Measurements from ENCODE around the gene TLDC2.

The TLDC2 gene

DNA sequence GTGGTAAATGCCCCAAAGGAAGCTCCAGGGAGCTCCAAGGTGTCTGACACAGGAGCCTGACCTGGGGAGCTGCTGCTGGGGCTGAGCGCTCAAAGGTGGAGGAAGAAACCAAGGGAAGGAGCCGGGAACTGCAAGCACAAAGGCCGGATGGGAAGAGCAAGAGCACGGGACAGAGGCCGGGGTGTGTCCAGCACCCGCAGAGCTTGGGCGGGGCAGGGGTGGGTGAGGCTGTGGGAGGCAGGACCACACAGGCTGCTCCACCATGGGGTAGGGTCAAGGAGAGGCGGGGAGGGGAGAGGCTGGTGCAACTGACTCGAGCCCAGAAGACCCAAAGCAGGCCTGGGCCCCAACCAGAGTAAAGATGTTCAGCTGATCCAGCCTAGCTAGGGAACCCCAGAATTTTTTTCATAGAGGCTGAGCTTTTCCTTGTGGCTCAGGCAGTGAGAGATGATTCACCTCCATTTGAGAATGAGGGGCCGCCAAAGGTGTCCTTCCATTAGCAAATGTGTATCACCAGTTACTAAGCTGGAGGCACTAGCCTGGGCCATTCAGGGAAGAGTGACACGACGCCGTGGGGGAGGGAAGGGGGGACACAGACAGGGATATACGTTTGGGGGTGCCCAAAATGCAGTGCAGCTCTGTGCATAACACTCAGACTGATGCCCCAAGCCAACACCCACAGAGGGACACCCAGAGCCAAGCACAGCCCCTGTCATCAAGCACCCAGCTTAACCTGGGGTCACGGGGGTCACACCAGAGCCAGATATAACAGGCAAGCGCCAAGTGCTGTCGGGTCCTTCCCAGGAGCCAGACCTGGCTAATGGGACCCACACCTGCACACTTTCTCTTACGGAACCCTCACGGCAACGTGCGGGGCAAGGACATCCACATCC lies 21.3 kb upstream of the TLDC2 start:
- no peak overlapping the region for H3K4me3 ChIP-seq
- DNase-seq, result no peak
- H3K36me3 ChIP-seq, result no peaks in the 10 kb centered on the region
- no peaks in the 10 kb centered on the region for H3K9me3 ChIP-seq
- TF ChIP-seq, protein P1, sequence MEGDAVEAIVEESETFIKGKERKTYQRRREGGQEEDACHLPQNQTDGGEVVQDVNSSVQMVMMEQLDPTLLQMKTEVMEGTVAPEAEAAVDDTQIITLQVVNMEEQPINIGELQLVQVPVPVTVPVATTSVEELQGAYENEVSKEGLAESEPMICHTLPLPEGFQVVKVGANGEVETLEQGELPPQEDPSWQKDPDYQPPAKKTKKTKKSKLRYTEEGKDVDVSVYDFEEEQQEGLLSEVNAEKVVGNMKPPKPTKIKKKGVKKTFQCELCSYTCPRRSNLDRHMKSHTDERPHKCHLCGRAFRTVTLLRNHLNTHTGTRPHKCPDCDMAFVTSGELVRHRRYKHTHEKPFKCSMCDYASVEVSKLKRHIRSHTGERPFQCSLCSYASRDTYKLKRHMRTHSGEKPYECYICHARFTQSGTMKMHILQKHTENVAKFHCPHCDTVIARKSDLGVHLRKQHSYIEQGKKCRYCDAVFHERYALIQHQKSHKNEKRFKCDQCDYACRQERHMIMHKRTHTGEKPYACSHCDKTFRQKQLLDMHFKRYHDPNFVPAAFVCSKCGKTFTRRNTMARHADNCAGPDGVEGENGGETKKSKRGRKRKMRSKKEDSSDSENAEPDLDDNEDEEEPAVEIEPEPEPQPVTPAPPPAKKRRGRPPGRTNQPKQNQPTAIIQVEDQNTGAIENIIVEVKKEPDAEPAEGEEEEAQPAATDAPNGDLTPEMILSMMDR (IDR thresholded peaks at IDR 0.05), result no peak
- intact Hi-C loops (cut with DNase I; ENCODE audit: low total_unique reads), result no loop called here
- H3K27me3 ChIP-seq, result no peaks in the 10 kb centered on the region
- peaks cover 4 to 87% (median 70%) of the 10 kb centered on the region in 4 donors for H3K4me1 ChIP-seq
- peak overlapping the region; percentile 89 to 96 for H3K27ac ChIP-seq

DNA sequence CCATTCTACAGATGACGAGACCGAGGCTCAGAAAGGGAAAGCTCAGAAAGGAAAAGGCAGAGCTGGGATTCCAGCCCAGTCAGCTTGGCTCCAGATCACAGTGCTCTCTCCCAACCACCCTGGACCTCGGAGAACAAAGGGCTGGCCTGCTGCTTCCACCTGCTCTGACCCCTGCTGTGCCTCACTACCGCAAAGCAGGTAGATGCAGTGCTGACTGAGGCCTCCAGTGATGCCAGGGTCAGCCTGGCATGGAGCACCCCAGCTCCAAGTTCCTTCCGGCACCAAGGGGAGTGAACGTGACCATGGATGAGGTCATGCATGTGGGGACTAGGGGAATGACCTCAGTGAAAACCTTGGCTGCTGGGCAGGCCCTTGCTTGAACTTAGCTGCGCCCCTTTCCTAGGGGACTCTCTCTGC lies 20.7 kb upstream of the TLDC2 start:
- H3K27ac ChIP-seq, result peak overlapping the region; percentile 89 to 96
- H3K27me3 ChIP-seq, result no peaks in the 10 kb centered on the region
- intact Hi-C loops (cut with DNase I; ENCODE audit: low total_unique reads), result no loop called here
- H3K36me3 ChIP-seq, result no peaks in the 10 kb centered on the region
- TF ChIP-seq, protein P1 (IDR thresholded peaks at IDR 0.05), result no peak
- peaks cover 4 to 87% (median 70%) of the 10 kb centered on the region in 4 donors for H3K4me1 ChIP-seq
- H3K4me3 ChIP-seq, result no peak overlapping the region
- H3K9me3 ChIP-seq, result no peaks in the 10 kb centered on the region
- no peak for DNase-seq

DNA sequence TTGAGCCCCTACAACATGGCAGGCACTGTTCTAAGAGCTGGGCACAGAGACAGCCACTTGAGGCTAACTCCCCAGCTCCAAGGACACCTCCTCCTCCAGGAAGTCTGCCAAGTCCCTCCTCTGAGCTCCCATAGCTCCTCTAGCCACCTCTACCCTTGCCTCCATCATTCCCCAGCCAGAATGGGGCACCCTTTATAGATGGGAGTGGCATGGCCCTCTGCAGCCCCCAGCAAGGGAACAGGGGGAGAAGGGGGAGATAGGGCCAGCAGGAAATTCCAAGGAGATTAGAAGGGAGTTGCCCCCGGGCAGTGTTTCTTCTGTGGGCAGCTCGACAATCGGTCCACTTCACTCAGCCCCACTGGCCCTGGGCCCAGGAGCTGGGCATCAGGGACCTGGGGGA lies 19.7 kb upstream of the TLDC2 start:
- intact Hi-C loops (cut with DNase I; ENCODE audit: low total_unique reads), result no loop called here
- H3K4me1 ChIP-seq, result peaks cover 4 to 97% (median 79%) of the 10 kb centered on the region in 4 donors
- H3K27ac ChIP-seq, result peak overlapping the region; percentile 89 to 96
- TF ChIP-seq, protein P1 (IDR thresholded peaks at IDR 0.05), result no peak
- no peaks in the 10 kb centered on the region for H3K9me3 ChIP-seq
- no peak for DNase-seq
- H3K36me3 ChIP-seq, result no peaks in the 10 kb centered on the region
- no peaks in the 10 kb centered on the region for H3K27me3 ChIP-seq
- H3K4me3 ChIP-seq, result no peak overlapping the region

DNA sequence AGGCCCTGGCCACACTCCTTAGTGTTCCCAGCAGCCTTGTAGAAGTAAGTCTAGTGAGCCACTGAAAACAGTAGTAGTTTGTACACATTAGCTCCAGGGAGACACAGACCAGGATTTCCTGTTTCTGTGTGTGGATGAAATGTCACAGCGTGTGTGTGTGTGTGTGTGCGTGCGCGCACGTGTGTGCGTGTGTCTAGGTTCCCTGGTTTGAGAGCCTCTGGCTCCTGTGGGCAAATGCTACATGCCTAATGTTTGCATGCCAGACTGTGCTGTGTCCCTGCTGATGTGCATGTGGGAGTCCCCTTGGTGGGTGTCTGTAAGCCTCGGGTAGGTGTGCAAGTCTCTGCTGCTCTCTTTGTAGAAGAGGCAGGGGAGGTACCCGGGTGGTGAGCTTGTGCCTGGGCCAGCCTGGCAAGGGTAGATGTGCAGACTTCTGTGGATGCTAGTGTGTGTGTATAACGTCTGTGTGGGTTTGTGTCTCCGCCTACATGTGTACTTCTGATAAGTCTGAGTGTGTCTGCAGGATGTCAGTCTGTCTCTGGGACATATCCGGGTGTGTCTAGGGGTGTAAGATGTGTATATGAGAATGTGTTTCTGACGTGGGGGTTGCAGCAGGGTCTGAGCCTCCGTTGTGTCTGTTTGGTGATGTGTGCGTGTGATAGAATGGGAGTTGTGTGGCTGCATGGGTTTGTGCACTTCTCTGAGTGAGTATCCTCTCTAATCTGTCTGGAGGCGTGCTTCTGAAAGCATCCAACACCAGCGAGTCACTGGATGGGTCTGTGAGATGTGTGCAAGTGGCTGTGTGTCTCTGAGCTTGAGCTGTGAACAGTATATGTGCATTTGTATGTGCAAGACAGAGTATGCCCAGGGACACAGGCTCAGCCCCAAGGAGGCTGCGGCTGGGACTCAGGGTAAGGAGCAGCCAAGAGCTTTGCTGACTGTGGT lies 19.0 kb upstream of the TLDC2 start:
- DNase-seq, result no peak
- H3K4me1 ChIP-seq, result peaks cover 4 to 97% (median 82%) of the 10 kb centered on the region in 4 donors

DNA sequence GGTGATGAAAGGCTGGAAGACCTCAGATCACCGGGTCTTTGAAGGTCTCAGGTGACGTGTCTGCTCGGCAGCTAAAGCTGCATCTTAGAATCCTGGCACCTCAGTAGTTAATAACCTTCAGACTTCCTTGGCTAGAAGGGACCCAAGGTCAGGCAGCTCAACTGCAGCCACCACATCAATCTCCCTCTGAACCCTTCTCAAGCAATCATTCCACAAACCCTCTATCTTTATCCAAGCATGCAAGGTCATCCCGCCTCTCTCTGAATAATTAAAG lies 16.7 kb upstream of the TLDC2 start:
- Histone ChIP-seq H3K27me3 (no peaks in the 10 kb centered on the region), H3K36me3 (no peaks in the 10 kb centered on the region), H3K4me3 (no peak overlapping the region), H3K9me3 (no peaks in the 10 kb centered on the region), H3K4me1 (peaks cover 4 to 78% (median 69%) of the 10 kb centered on the region in 4 donors), H3K27ac (peak overlapping the region; percentile 90)
- intact Hi-C loops (cut with DNase I; ENCODE audit: low total_unique reads), result no loop called here
- no peak for DNase-seq
- TF ChIP-seq, protein P1 (IDR thresholded peaks at IDR 0.05), result no peak

More for the DNA sequence above, 19.0 kb upstream of the TLDC2 start:
- TF ChIP-seq, protein P1 (IDR thresholded peaks at IDR 0.05), result no peak
- intact Hi-C loops (cut with DNase I; ENCODE audit: low total_unique reads), result no loop called here
- peak overlapping the region; percentile 89 to 96 for H3K27ac ChIP-seq
- H3K9me3 ChIP-seq, result no peaks in the 10 kb centered on the region
- no peak overlapping the region for H3K4me3 ChIP-seq
- no peaks in the 10 kb centered on the region for H3K27me3 ChIP-seq
- H3K36me3 ChIP-seq, result no peaks in the 10 kb centered on the region
